Large intestine (tissue), 3 donors: ENCODE measurements around the gene CYP27B1. TPM values are rescaled to one million over a fixed set of nuclear protein-coding genes. Genes with fewer than 3 reads are reported as not detected.
A peak's percentile ranks its signal among the peaks of the same experiment; 100 is the strongest.

ENCODE experiments used
- DNase-seq, 2 donors: peaks; one replicate each; pipeline versions ENCODE4 v3.0.0 to v3.0.0-alpha.2; 2013
- H3K27ac ChIP-seq: one replicate; pipeline ENCODE4 v1.5.1; 2013; ENCODE audit warnings: low read length
- H3K27me3 ChIP-seq: 2 replicates; pipeline ENCODE4 v1.6.1; 2013; ENCODE audit warnings: low read length; ENCODE audit not compliant: control insufficient read depth, insufficient read depth
- H3K36me3 ChIP-seq: 2 replicates; pipeline ENCODE4 v1.6.1; 2013; ENCODE audit warnings: low read length; ENCODE audit not compliant: control insufficient read depth, insufficient read depth
- H3K4me1 ChIP-seq: one replicate; pipeline ENCODE4 v1.6.1; 2013; ENCODE audit warnings: low read length; ENCODE audit not compliant: control insufficient read depth, insufficient read depth
- H3K4me3 ChIP-seq: one replicate; pipeline ENCODE4 v1.5.1; 2013; ENCODE audit warnings: low read length
- H3K9me3 ChIP-seq: one replicate; pipeline ENCODE4 v1.6.1; 2013; ENCODE audit warnings: mild to moderate bottlenecking, low read depth, low read length, moderate library complexity; ENCODE audit not compliant: control insufficient read depth
- WGBS: methylation state at CpG from one replicate; pipeline ENCODE4 v1.1.5; 2013; ENCODE audit warnings: low lambda C conversion rate; ENCODE audit not compliant: insufficient coverage; 5-methylcytosine and 5-hydroxymethylcytosine counted together
- polyA plus RNA-seq: library from polyadenylated mRNA; unstranded; fragments of 120-200 nt; gene quantifications from one replicate; pipeline ENCODE4 v1.2.1, GENCODE V29; 2013

CYP27B1 gene
- polyA plus RNA-seq, 1 donor: 1.8 TPM

GRCh38 chr12:57750561-57751431 is 16.1 kb downstream of the CYP27B1 start:
- Histone ChIP-seq H3K4me1 (peaks cover 34% of the 10 kb centered on the region), H3K36me3 (peaks cover 44% of the 10 kb centered on the region), H3K4me3 (peak overlapping the region; percentile 75), H3K27ac (peak overlapping the region; percentile 95), H3K9me3 (no peaks in the 10 kb centered on the region), H3K27me3 (no peaks in the 10 kb centered on the region)
- no peak for DNase-seq
- WGBS: 100% methylated on average over 2 of the region's 15 CpGs

GRCh38 chr12:57749061-57749460 is 17.8 kb downstream of the CYP27B1 start:
- no peak overlapping the region for H3K27ac ChIP-seq
- H3K27me3 ChIP-seq: no peaks in the 10 kb centered on the region
- peaks cover 44% of the 10 kb centered on the region for H3K36me3 ChIP-seq
- no CpG with 5 or more reads among the region's 5 CpGs for WGBS
- H3K9me3 ChIP-seq: no peaks in the 10 kb centered on the region
- DNase-seq: no peak
- H3K4me1 ChIP-seq: peaks cover 36% of the 10 kb centered on the region
- no peak overlapping the region for H3K4me3 ChIP-seq

DNA sequence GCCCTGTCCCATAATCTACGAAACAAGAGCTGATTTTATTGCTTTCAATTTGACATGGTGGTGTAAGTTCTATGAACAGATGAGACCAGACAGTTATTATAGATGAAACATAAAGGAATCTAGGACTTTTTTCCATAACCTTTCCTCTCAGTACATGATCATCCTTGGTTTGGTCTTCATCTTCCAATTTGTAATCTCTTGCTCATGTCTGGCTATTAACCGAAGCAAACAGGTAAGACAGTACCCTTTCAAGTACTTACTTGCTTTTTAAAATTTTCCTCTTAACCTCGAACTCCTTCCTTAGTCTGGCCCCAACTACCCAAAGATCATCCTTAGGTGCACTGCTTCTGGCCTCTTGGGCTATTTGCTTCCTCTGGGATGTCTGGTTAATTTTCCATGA is 20.9 kb downstream of the CYP27B1 start:
- Histone ChIP-seq H3K4me3 (peak overlapping the region; percentile 92), H3K27ac (no peak overlapping the region), H3K4me1 (peaks cover 19% of the 10 kb centered on the region), H3K9me3 (no peaks in the 10 kb centered on the region), H3K36me3 (peaks cover 43% of the 10 kb centered on the region), H3K27me3 (peaks cover 18% of the 10 kb centered on the region)
- 78% methylated on average over 2 of the region's 3 CpGs for WGBS
- DNase-seq: no peak

- Histone ChIP-seq H3K9me3 (no peaks in the 10 kb centered on the region), H3K4me3 (peak overlapping the region; percentile 92), H3K36me3 (peaks cover 38% of the 10 kb centered on the region), H3K4me1 (peaks cover 14% of the 10 kb centered on the region), H3K27ac (peak overlapping the region; percentile 90), H3K27me3 (peaks cover 23% of the 10 kb centered on the region)
- no peak for DNase-seq
- WGBS: 0% methylated on average over 2 of the region's 8 CpGs
Measured at GRCh38 chr12:57745485-57745881, 21.4 kb downstream of the CYP27B1 start.

- peaks cover 11% of the 10 kb centered on the region for H3K4me1 ChIP-seq
- no peaks in the 10 kb centered on the region for H3K9me3 ChIP-seq
- peaks cover 33% of the 10 kb centered on the region for H3K36me3 ChIP-seq
- H3K27ac ChIP-seq: peak within 1 kb of the TSS; percentile 90
- H3K27me3 ChIP-seq: peaks cover 29% of the 10 kb centered on the region
- peak; percentile 97 to 99 for DNase-seq
- WGBS: no CpG with 5 or more reads among the region's 29 CpGs
- peak within 1 kb of the TSS; percentile 92 for H3K4me3 ChIP-seq
Measured at GRCh38 chr12:57744777-57745484, 21.9 kb downstream of the CYP27B1 start, which contains the start of gene TSPAN31. Gene TSPAN31, plus strand, starts transcription at chr12:57745039. Its CDS starts 116 bp downstream, at chr12:57745155.

- peak in 1 of 2 donors; percentile 77 for DNase-seq
- H3K4me1 ChIP-seq: peaks cover 11% of the 10 kb centered on the region
- peaks cover 29% of the 10 kb centered on the region for H3K36me3 ChIP-seq
- no CpG with 5 or more reads among the region's 21 CpGs for WGBS
- H3K27ac ChIP-seq: peak overlapping the region; percentile 90
- H3K9me3 ChIP-seq: no peaks in the 10 kb centered on the region
- H3K27me3 ChIP-seq: peaks cover 35% of the 10 kb centered on the region
- peak overlapping the region; percentile 92 for H3K4me3 ChIP-seq
Measured at GRCh38 chr12:57744194-57744776, 22.6 kb downstream of the CYP27B1 start.

GRCh38 chr12:57743769-57744168 is 23.1 kb downstream of the CYP27B1 start:
- Histone ChIP-seq H3K27me3 (peaks cover 41% of the 10 kb centered on the region), H3K36me3 (peaks cover 24% of the 10 kb centered on the region), H3K9me3 (no peaks in the 10 kb centered on the region), H3K4me1 (peaks cover 11% of the 10 kb centered on the region), H3K4me3 (no peak overlapping the region), H3K27ac (no peak overlapping the region)
- no peak for DNase-seq
- no CpG with 5 or more reads among the region's 2 CpGs for WGBS

- DNase-seq: no peak
- Histone ChIP-seq H3K27me3 (peaks cover 56% of the 10 kb centered on the region), H3K4me3 (no peak overlapping the region), H3K27ac (no peak overlapping the region), H3K36me3 (peaks cover 9% of the 10 kb centered on the region), H3K4me1 (peaks cover 15% of the 10 kb centered on the region), H3K9me3 (peaks cover 4% of the 10 kb centered on the region)
- no CpG with 5 or more reads among the region's 14 CpGs for WGBS
Measured at GRCh38 chr12:57741844-57742738, 24.8 kb downstream of the CYP27B1 start.

DNA sequence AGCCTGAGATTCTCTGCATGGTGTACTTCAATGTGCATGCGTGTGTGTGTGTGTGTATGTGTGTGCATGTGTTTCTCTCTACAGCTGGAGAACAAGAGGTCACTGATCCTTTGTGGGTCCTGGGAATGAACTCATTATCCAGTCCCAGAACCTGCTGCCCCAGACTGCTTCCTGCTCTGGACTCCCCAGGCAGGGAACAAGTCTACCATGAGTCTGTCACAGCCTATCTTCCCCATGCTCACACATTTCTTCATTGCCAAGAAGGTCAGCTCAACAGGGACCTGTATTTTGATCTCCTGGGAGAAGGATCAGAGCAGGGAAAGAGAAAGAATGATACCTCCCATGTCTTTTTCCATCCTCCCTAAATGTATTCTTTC is 25.5 kb downstream of the CYP27B1 start:
- Histone ChIP-seq H3K4me1 (peaks cover 19% of the 10 kb centered on the region), H3K36me3 (peaks cover 3% of the 10 kb centered on the region), H3K27ac (no peak overlapping the region), H3K27me3 (peaks cover 62% of the 10 kb centered on the region), H3K9me3 (peaks cover 7% of the 10 kb centered on the region), H3K4me3 (no peak overlapping the region)
- WGBS: no CpG with 5 or more reads among the region's 1 CpG
- DNase-seq: no peak
